ENCODE results near the gene NRL. TPM values are rescaled to one million over a fixed set of nuclear protein-coding genes. Genes with fewer than 3 reads are reported as not detected.
"Not testable (repeated sequence)": the region's sequence is repeated elsewhere in the genome, so short reads cannot be mapped to it uniquely, and the experiment has no call there.

NRL gene
- total and polyA plus RNA-seq, 7 donors: 1.2 to 5.1 (median 2.4) TPM

GRCh38 chr14:24042746-24043145 lies 72.0 kb downstream of the NRL start:
- H3K27me3 ChIP-seq (ENCODE audit: insufficient read depth in 3 of 3, low read length in 2 of 3): no peaks in the 10 kb centered on the region
- DNase-seq: no peak
- H3K36me3 ChIP-seq (ENCODE audit: insufficient read depth in 1 of 2, low read depth in 1 of 2): no peaks in the 10 kb centered on the region
- WGBS, 3 donors: 33 to 36% (median 36%) methylated on average over 5 of the region's 5 CpGs
- H3K9me3 ChIP-seq: no peaks in the 10 kb centered on the region
- no peak for TF ChIP-seq CTCF (IDR thresholded peaks at IDR 0.05)
- no peak overlapping the region for H3K4me3 ChIP-seq
- intact Hi-C loops (cut with DNase I): no loop called here
- no peaks in the 10 kb centered on the region for H3K4me1 ChIP-seq
- peak in 3 of 4 donors; percentile 37 to 58 (median 44) for ATAC-seq
- no peak overlapping the region for H3K27ac ChIP-seq

DNA sequence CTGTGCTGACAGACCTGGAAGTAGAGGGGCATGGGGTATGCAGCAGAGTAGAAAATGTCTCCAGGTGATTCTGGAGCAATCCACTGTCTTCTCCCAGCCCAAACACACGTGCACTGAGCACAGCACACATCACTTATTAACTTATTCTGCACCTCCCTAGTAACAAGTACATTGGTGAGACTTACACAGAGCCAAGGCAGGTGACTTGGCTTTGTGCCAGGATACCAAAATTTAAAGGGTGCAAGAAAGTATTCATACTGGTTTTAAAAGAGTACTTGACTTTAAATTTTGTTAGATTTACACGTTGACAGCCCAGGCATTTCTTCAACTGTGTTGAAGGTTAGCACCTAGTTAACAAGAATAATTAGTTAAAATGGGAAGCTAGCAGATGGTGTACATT lies 74.1 kb downstream of the NRL start:
- 43 to 59% (median 48%) methylated on average over 2 of the region's 2 CpGs for WGBS, 3 donors
- no peak for DNase-seq
- H3K4me1 ChIP-seq: peaks cover 3% of the 10 kb centered on the region
- H3K27me3 ChIP-seq (ENCODE audit: insufficient read depth in 3 of 3, low read length in 2 of 3): no peaks in the 10 kb centered on the region
- no peaks in the 10 kb centered on the region for H3K9me3 ChIP-seq
- TF ChIP-seq CTCF (IDR thresholded peaks at IDR 0.05): no peak
- H3K27ac ChIP-seq: no peak overlapping the region
- no peaks in the 10 kb centered on the region for H3K36me3 ChIP-seq (ENCODE audit: insufficient read depth in 1 of 2, low read depth in 1 of 2)
- intact Hi-C loops (cut with DNase I): no loop called here
- no peak for ATAC-seq
- H3K4me3 ChIP-seq: no peak overlapping the region

GRCh38 chr14:24038686-24039085 lies 76.1 kb downstream of the NRL start:
- ATAC-seq: no peak
- 86 to 92% (median 91%) methylated on average over 2 of the region's 2 CpGs for WGBS, 3 donors
- Histone ChIP-seq H3K4me3 (no peak overlapping the region), H3K36me3 (ENCODE audit: insufficient read depth in 1 of 2, low read depth in 1 of 2) (no peaks in the 10 kb centered on the region), H3K9me3 (no peaks in the 10 kb centered on the region), H3K27me3 (ENCODE audit: insufficient read depth in 3 of 3, low read length in 2 of 3) (no peaks in the 10 kb centered on the region), H3K27ac (no peak overlapping the region), H3K4me1 (peaks cover 3% of the 10 kb centered on the region)
- DNase-seq: no peak
- TF ChIP-seq CTCF (IDR thresholded peaks at IDR 0.05): no peak
- intact Hi-C loops (cut with DNase I): no loop called here

GRCh38 chr14:24037658-24038037 lies 77.1 kb downstream of the NRL start:
- peak; percentile 46 to 63 for DNase-seq
- Histone ChIP-seq H3K4me3 (no peak overlapping the region), H3K9me3 (no peaks in the 10 kb centered on the region), H3K27ac (no peak overlapping the region), H3K4me1 (peaks cover 12% of the 10 kb centered on the region), H3K36me3 (ENCODE audit: insufficient read depth in 1 of 2, low read depth in 1 of 2) (no peaks in the 10 kb centered on the region), H3K27me3 (ENCODE audit: insufficient read depth in 3 of 3, low read length in 2 of 3) (no peaks in the 10 kb centered on the region)
- 65 to 71% (median 66%) methylated on average over 14 of the region's 14 CpGs for WGBS, 3 donors
- intact Hi-C loops (cut with DNase I): loop anchor here in 1 of 2 donors (2.0 kb wide), 1 partner anchor 23 kb away; no protein-coding TSS in a partner anchor
- no peak for TF ChIP-seq CTCF (IDR thresholded peaks at IDR 0.05)
- ATAC-seq: peak in 2 of 4 donors; percentile 31 to 58

DNA sequence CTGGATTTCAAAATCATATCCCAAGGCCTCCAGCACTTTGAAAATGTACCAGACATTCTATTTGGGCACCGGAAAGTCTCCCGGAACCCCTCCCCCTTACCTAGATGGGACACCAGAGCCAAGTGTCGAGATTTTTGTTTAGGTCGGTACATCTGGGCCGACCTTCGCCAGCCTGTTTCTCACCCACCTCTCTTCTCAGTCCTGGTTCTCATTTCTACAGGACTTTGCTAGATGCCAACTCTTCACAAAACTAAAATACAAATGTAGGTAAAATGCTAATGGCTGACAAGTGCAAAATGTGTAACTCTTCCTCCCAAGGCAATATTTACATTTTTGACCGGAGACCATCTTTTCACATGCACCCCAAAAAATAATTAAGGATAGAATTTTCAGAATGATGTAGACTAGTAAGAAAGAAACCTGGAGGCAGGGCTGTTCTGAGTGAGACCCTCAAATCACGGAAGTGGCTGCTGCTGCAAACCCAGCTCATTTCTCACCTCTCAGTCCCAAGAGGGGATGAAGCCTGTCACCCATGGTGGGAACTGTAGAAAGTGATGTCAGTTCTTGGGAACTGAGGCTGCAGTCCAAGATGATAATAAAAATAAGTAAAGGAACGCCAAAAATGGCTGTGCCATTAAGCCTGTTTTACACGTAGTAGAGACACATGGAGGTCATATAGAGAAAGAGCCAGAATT lies 77.6 kb downstream of the NRL start:
- H3K4me3 ChIP-seq: peak overlapping the region; percentile 78
- not testable (repeated sequence) for H3K9me3 ChIP-seq; DNase-seq; ATAC-seq; H3K36me3 ChIP-seq (ENCODE audit: insufficient read depth in 1 of 2, low read depth in 1 of 2); H3K27me3 ChIP-seq (ENCODE audit: insufficient read depth in 3 of 3, low read length in 2 of 3)
- peak overlapping the region; percentile 87 for H3K27ac ChIP-seq
- 42 to 46% (median 43%) methylated on average over 10 of the region's 10 CpGs for WGBS, 3 donors
- H3K4me1 ChIP-seq: peaks cover 15% of the 10 kb centered on the region
- intact Hi-C loops (cut with DNase I): loop anchor here in 1 of 2 donors (2.0 kb wide), 1 partner anchor 22 kb away; no protein-coding TSS in a partner anchor
